NB4 (cell line): ENCODE results near the gene OR8D4.

Experiments used
- MYC ChIP-seq: IDR thresholded peaks from 2 replicates; pipeline ENCODE4 v1.6.1; 2011; ENCODE audit warnings: low read depth, low read length
- POLR2A ChIP-seq: IDR thresholded peaks from 2 replicates; pipeline ENCODE4 v1.6.1; 2011; ENCODE audit warnings: mild to moderate bottlenecking; ENCODE audit not compliant: insufficient read length; ENCODE audit errors: extremely low read depth
- TF ChIP-seq, protein P1 (sequence below): IDR thresholded peaks from one replicate; pipeline ENCODE4 v1.5.1; 2012; ENCODE audit warnings: low read depth, low read length
- TF ChIP-seq, protein P2 (sequence below): IDR thresholded peaks from 2 replicates; pipeline ENCODE4 v1.6.1; 2011; ENCODE audit warnings: low read depth, low read length

DNA sequence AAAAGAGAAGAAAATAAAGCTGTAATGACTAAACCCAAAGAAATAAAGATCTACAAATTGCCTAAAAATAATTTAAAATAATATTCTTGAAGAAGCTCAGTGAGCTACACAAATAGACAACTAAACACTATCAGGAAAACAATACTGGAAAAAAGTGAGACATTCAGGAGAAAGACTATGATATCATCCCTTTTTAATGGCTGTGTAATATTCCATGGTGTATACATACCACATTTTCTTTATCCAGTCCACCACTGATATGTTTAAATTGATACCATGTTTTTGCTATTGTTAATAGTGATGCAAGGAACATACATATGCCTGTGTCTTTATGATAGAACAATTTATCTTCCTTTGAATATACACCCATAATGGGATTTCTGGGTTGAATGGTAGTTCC lies 54.8 kb downstream of the OR8D4 start:
- TF ChIP-seq POLR2A, result no peak
- TF ChIP-seq, protein P1, sequence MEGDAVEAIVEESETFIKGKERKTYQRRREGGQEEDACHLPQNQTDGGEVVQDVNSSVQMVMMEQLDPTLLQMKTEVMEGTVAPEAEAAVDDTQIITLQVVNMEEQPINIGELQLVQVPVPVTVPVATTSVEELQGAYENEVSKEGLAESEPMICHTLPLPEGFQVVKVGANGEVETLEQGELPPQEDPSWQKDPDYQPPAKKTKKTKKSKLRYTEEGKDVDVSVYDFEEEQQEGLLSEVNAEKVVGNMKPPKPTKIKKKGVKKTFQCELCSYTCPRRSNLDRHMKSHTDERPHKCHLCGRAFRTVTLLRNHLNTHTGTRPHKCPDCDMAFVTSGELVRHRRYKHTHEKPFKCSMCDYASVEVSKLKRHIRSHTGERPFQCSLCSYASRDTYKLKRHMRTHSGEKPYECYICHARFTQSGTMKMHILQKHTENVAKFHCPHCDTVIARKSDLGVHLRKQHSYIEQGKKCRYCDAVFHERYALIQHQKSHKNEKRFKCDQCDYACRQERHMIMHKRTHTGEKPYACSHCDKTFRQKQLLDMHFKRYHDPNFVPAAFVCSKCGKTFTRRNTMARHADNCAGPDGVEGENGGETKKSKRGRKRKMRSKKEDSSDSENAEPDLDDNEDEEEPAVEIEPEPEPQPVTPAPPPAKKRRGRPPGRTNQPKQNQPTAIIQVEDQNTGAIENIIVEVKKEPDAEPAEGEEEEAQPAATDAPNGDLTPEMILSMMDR, result no peak
- TF ChIP-seq, protein P2, sequence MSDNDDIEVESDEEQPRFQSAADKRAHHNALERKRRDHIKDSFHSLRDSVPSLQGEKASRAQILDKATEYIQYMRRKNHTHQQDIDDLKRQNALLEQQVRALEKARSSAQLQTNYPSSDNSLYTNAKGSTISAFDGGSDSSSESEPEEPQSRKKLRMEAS, result no peak
- TF ChIP-seq MYC, result no peak
